Heart left ventricle (tissue), 16 donors: ENCODE results near the gene BMPR1A. TPM values are rescaled to one million over a fixed set of nuclear protein-coding genes. Genes with fewer than 3 reads are reported as not detected.

Source experiments
- ATAC-seq, 4 donors: fragments of 200-7000 bp; cut with Tn5 transposase; one replicate each; pipeline ENCODE4 v1.9.1; 2020 to 2022; ENCODE audit warnings: moderate library complexity in 4 of 4, mild to moderate bottlenecking in 3 of 4, moderate number of reproducible peaks in 1 of 4
- DNase-seq, 5 donors: peaks; one replicate each; pipeline ENCODE4 v3.0.0-alpha.2; 2020
- H3K27ac ChIP-seq, 12 donors: fragments of 200-600 bp; sonication (generic) in 4 of 12; one replicate each; pipeline versions ENCODE4 v1.5.0 to v1.8.0; 2016 to 2022; ENCODE audit warnings: mild to moderate bottlenecking in 2 of 12
- H3K27me3 ChIP-seq, 9 donors: fragments of 200-600 bp; sonication (generic) in 2 of 9; one replicate each; pipeline versions ENCODE4 v1.5.1 to v1.8.0; 2016 to 2022; ENCODE audit warnings: mild to moderate bottlenecking in 3 of 9
- H3K36me3 ChIP-seq, 9 donors: fragments of 200-600 bp; sonication (generic) in 2 of 9; one replicate each; pipeline versions ENCODE4 v1.5.0 to v1.8.0; 2018 to 2022; ENCODE audit warnings: mild to moderate bottlenecking in 2 of 9
- H3K4me1 ChIP-seq, 12 donors: fragments of 200-600 bp; sonication (generic) in 4 of 12; one replicate each; pipeline versions ENCODE4 v1.5.0 to v1.8.0; 2016 to 2022; ENCODE audit warnings: mild to moderate bottlenecking in 3 of 12
- H3K4me3 ChIP-seq, 12 donors: fragments of 200-600 bp; sonication (generic) in 4 of 12; one replicate each; pipeline versions ENCODE4 v1.5.0 to v1.8.0; 2017 to 2022; ENCODE audit warnings: mild to moderate bottlenecking in 9 of 12, moderate library complexity in 4 of 12
- H3K9me3 ChIP-seq, 12 donors: fragments of 200-600 bp; sonication (generic) in 4 of 12; one replicate each; pipeline versions ENCODE4 v1.5.0 to v1.8.0; 2016 to 2022; ENCODE audit warnings: mild to moderate bottlenecking in 1 of 12
- POLR2A ChIP-seq, 2 donors: fragments of 450-650 bp; IDR thresholded peaks; one replicate each; pipeline ENCODE4 v1.6.1; 2017; ENCODE audit warnings: antibody characterized with exemption in 2 of 2, mild to moderate bottlenecking in 2 of 2, moderate library complexity in 2 of 2
- WGBS, 4 donors: extraction: QIAGEN DNeasy Blood & Tissue Kit in 2 of 4; methylation state at CpG; one replicate each; pipeline versions ENCODE4 v1.1.5 to v1.1.7; 2013 to 2018; 5-methylcytosine and 5-hydroxymethylcytosine counted together
- intact Hi-C, 10 donors: fragments of 100-400 bp; cut with DNase I; formaldehyde crosslinking; loops; one replicate each; pipeline versions ENCODE4 v1.11.1 to v1.14.2; 2022
- polyA plus RNA-seq, 2 donors: library from polyadenylated mRNA; stranded (reverse); fragments of 200-250 nt; gene quantifications; one replicate each; pipeline ENCODE4 v1.2.3, GENCODE V29; 2013
- total RNA-seq, 9 donors: library from RNA; depleted of rRNA in 2 of 9; stranded (reverse); fragments of >200 nt in 2 of 9; fragmentation: NEBNext Ultra II Directional in 3 of 9; extraction: Animal tissue kit (Norgen Biotek cat#: 25700) in 3 of 9; gene quantifications; one replicate each; pipeline versions ENCODE4 v1.1.0 to v1.2.4, GENCODE V29; 2016 to 2023
- TF ChIP-seq, protein P1 (sequence below), 12 donors: fragments of 200-600 bp; sonication (generic) in 4 of 12; IDR thresholded peaks; one replicate each; pipeline versions ENCODE4 v1.5.0 to v1.8.0; 2018 to 2022; ENCODE audit warnings: antibody characterized with exemption in 12 of 12, mild to moderate bottlenecking in 5 of 12
- donor health status: ischemic (EF 13 %, LVEDD 7.1; RV severe dilation, severe dysfunction).
- donor health status: healthy with polysubstance abuse.
- donor health status: DM: no; HTN: yes; CAD: no.
- donor health status: DM: no; HTN: no; CAD: no.
- donor health status: ischemic (EF 25% LVEDD 6.9; RV normal size, moderate dysfunction).
- donor health status: ischemic (EF 25% LVEDD 5.7; RV mildly dilated, moderate dysfunction).
- donor health status: healthy.
- donor health status: DM: yes; HTN: yes; CAD: no.
- donor health status: ischemic (EF 35%, LVEDD 5.7; RV mildly dilated, moderate dysfunction).
- donor health status: nonischemic (EF 11% LVEDD 7.7; RV severe dilation, severe dysfunction).
- donor health status: DM: yes; HTN: yes; CAD: no.
- donor health status: PGD.
- donor health status: ischemic (EF 29% LVEDD 5.4; RV normal size, mild dysfunction).
- donor health status: nonischemic (EF 23%, LVEDD 6.1; RV moderate dilation, normal function).

BMPR1A gene
- total and polyA plus RNA-seq, 11 donors, result 6.3 to 72.0 (median 40.1) TPM

DNA sequence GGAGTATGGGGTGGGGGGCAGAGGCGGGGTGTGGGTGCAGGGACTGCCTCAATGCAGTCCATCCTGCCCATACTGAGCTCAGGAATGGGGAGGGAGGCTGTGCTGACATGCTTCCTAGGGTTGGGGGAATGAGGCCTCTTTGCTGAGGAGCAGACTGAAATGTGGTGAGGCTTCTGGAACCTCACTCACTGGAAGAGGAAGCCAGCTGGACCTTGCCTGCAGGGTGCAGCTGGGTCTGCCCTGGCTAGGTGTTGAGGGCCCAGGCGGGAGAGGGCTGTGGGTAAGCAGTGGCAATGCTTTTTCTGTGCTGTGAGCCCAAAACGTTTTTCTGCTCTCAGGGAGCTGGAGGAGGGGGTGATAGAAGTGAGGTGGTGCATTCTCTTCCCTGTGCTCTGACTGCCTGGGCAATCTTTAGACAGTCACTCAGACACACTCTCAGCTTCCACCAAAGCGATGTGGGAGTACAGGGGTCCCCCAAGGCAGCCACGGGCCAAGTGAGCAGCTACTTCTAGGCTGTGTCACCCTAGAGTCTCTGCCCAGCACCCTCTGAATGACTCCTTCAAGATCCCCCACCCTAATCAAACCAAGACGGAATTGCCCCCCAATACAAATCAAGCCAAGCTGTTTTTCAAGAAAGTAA, 41.1 kb upstream of the BMPR1A start:
- peaks cover 0 to 59% (median 23%) of the 10 kb centered on the region in 9 donors for H3K36me3 ChIP-seq
- peak overlapping the region in 4 of 12 donors; percentile 1 to 52 (median 23) for H3K27ac ChIP-seq
- no peak overlapping the region for H3K4me3 ChIP-seq
- TF ChIP-seq POLR2A (IDR thresholded peaks at IDR 0.05), result no peak
- TF ChIP-seq, protein P1, sequence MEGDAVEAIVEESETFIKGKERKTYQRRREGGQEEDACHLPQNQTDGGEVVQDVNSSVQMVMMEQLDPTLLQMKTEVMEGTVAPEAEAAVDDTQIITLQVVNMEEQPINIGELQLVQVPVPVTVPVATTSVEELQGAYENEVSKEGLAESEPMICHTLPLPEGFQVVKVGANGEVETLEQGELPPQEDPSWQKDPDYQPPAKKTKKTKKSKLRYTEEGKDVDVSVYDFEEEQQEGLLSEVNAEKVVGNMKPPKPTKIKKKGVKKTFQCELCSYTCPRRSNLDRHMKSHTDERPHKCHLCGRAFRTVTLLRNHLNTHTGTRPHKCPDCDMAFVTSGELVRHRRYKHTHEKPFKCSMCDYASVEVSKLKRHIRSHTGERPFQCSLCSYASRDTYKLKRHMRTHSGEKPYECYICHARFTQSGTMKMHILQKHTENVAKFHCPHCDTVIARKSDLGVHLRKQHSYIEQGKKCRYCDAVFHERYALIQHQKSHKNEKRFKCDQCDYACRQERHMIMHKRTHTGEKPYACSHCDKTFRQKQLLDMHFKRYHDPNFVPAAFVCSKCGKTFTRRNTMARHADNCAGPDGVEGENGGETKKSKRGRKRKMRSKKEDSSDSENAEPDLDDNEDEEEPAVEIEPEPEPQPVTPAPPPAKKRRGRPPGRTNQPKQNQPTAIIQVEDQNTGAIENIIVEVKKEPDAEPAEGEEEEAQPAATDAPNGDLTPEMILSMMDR (IDR thresholded peaks at IDR 0.05), result no peak
- DNase-seq (peak in 1 of 5 donors; percentile 21), ATAC-seq (peak in 1 of 4 donors; percentile 2)
- H3K9me3 ChIP-seq, result no peaks in the 10 kb centered on the region
- peaks cover 0 to 5% (median 0%) of the 10 kb centered on the region in 9 donors for H3K27me3 ChIP-seq
- H3K4me1 ChIP-seq, result peaks cover 4 to 68% (median 19%) of the 10 kb centered on the region in 12 donors
- intact Hi-C loops, result loop anchor here in 1 of 10 donors (10.0 kb wide), 1 partner anchor 180 kb away; no protein-coding TSS in a partner anchor
- 52 to 68% (median 57%) methylated on average over 3 to 6 of the region's 6 CpGs for WGBS, 4 donors

DNA sequence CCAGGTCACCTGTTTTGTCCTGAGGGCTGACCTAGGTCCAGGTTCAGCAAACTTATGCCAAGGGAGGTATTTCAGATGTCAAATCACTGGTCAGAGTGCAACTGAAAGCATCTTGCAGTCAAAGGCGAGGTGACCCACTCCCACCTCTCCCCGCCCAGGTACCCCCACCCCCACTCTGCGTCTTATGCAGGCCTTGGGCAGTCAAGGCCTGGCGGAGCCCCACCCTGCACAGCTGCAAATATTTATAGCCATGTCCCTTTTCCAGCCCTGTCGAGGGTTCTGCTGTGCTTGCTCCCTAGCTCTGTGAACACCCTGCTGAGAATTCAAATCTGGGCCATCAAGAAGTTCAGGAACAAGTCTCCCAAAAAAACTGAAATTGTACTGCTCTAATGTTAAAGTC, 40.6 kb upstream of the BMPR1A start:
- Histone ChIP-seq H3K4me3 (no peak overlapping the region), H3K36me3 (peaks cover 0 to 62% (median 23%) of the 10 kb centered on the region in 9 donors), H3K27me3 (peaks cover 0 to 5% (median 0%) of the 10 kb centered on the region in 9 donors), H3K4me1 (peaks cover under 1 to 62% (median 14%) of the 10 kb centered on the region in 12 donors), H3K27ac (peak overlapping the region in 2 of 12 donors; percentile 34 to 52), H3K9me3 (no peaks in the 10 kb centered on the region)
- TF ChIP-seq POLR2A (IDR thresholded peaks at IDR 0.05), result no peak
- TF ChIP-seq, protein P1 (IDR thresholded peaks at IDR 0.05), result no peak
- WGBS, 4 donors, result 43 to 62% (median 59%) methylated on average over 3 to 5 of the region's 5 CpGs
- intact Hi-C loops, result loop anchor here in 1 of 10 donors (10.0 kb wide), 1 partner anchor 179 kb away; no protein-coding TSS in a partner anchor
- ATAC-seq (peak in 1 of 4 donors; percentile 20), DNase-seq (peak in 1 of 5 donors; percentile 41)

DNA sequence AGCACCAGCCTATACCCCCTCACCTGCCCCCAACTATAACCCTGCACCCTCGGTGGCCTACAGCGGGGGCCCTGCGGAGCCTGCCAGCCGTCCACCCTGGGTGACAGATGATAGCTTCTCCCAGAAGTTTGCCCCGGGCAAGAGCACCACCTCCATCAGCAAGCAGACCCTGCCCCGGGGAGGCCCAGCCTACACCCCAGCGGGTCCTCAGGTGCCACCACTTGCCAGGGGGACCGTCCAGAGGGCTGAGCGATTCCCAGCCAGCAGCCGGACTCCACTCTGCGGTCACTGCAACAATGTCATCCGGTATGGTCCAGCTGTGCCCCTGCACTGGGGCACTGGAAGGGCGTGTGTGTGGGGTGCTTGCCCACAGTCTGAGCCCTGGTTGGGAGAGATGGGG, 40.0 kb upstream of the BMPR1A start:
- H3K27me3 ChIP-seq, result peaks cover 0 to 5% (median 0%) of the 10 kb centered on the region in 9 donors
- H3K36me3 ChIP-seq, result peaks cover 0 to 68% (median 23%) of the 10 kb centered on the region in 9 donors
- TF ChIP-seq, protein P1 (IDR thresholded peaks at IDR 0.05), result no peak
- TF ChIP-seq POLR2A (IDR thresholded peaks at IDR 0.05), result no peak
- H3K4me3 ChIP-seq, result no peak overlapping the region
- H3K9me3 ChIP-seq, result no peaks in the 10 kb centered on the region
- DNase-seq (peak in 1 of 5 donors; percentile 35), ATAC-seq (peak in 3 of 4 donors; percentile 3 to 20 (median 6))
- peaks cover 0 to 56% (median 10%) of the 10 kb centered on the region in 12 donors for H3K4me1 ChIP-seq
- intact Hi-C loops, result loop anchor here in 1 of 10 donors (10.0 kb wide), 1 partner anchor 178 kb away; no protein-coding TSS in a partner anchor
- peak overlapping the region in 5 of 12 donors; percentile 0 to 40 (median 29) for H3K27ac ChIP-seq
- WGBS, 4 donors, result 77 to 86% (median 83%) methylated on average over 10 to 13 of the region's 13 CpGs

DNA sequence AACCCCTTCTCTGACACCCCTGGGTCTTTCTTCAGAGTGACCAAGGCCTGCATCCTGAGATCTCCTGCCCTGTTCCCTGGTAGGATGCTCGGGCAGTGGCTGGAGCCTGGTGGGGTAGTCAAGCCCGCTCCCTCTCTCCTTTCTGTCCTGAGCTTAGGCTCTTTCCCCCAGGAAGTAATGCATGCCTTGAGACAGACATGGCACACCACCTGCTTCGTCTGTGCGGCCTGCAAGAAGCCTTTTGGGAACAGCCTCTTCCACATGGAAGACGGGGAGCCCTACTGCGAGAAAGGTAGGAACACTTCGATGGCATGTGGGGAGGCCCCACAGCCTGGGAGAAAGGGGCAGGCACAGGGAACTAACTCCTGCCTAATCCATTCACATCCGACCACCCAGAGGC, 37.9 kb upstream of the BMPR1A start:
- H3K4me1 ChIP-seq, result peaks cover 0 to 47% (median 3%) of the 10 kb centered on the region in 12 donors
- peaks cover 0 to 6% (median 0%) of the 10 kb centered on the region in 9 donors for H3K27me3 ChIP-seq
- no peaks in the 10 kb centered on the region for H3K9me3 ChIP-seq
- peaks cover 0 to 78% (median 23%) of the 10 kb centered on the region in 9 donors for H3K36me3 ChIP-seq
- no peak overlapping the region for H3K4me3 ChIP-seq
- 81 to 90% (median 87%) methylated on average over 5 to 8 of the region's 8 CpGs for WGBS, 4 donors
- DNase-seq (peak in 1 of 5 donors; percentile 7), ATAC-seq (no peak)
- no peak overlapping the region for H3K27ac ChIP-seq
- TF ChIP-seq, protein P1 (IDR thresholded peaks at IDR 0.05), result no peak
- TF ChIP-seq POLR2A (IDR thresholded peaks at IDR 0.05), result no peak
- intact Hi-C loops, result loop anchor here in 1 of 10 donors (10.0 kb wide), 1 partner anchor 176 kb away; no protein-coding TSS in a partner anchor
